Measurements from ENCODE around the gene PLEKHA6.

The PLEKHA6 gene

GRCh38 chr1:204211046-204211445 is 148.7 kb downstream of the PLEKHA6 start:
- H3K27ac ChIP-seq (ENCODE audit: low read depth, low read length), result no peak overlapping the region

GRCh38 chr1:204207136-204207616 is 152.6 kb downstream of the PLEKHA6 start:
- peaks cover 21% of the 10 kb centered on the region; the same call in 1 of the 2 replicates for H3K27me3 ChIP-seq (ENCODE audit: control insufficient read depth, low read length)
- no peak overlapping the region for H3K27ac ChIP-seq (ENCODE audit: low read depth, low read length)
- H3F3A ChIP-seq (ENCODE audit: control insufficient read depth, insufficient read depth), result no peaks in the 10 kb centered on the region
- no peaks in the 10 kb centered on the region for H3K79me2 ChIP-seq (ENCODE audit: control insufficient read depth, low read length)
- H4K20me1 ChIP-seq (ENCODE audit: control insufficient read depth, insufficient read depth, low read depth, low read length), result no peaks in the 10 kb centered on the region
- no peaks in the 10 kb centered on the region for H3K9me2 ChIP-seq (replicated peaks; ENCODE audit: control insufficient read depth, low read length)
- no peaks in the 10 kb centered on the region for H3K9me3 ChIP-seq (ENCODE audit: control insufficient read depth, insufficient read depth, low read length)
- no peak overlapping the region for H3K4me2 ChIP-seq (ENCODE audit: low read length)
- H3K4me3 ChIP-seq (ENCODE audit: low read length), result no peak overlapping the region
- TF ChIP-seq CTCF (IDR thresholded peaks at IDR 0.05; ENCODE audit: low read depth, low read length, poor library complexity, severe bottlenecking) (peak; percentile 92), EZH2phosphoT487 (IDR thresholded peaks at IDR 0.05; ENCODE audit: borderline replicate concordance, low read length) (no peak)
- no peaks in the 10 kb centered on the region for H3K4me1 ChIP-seq (ENCODE audit: control insufficient read depth, low read length)
- no peaks in the 10 kb centered on the region for H3K36me3 ChIP-seq (ENCODE audit: control insufficient read depth, low read length)

More at GRCh38 chr1:204211046-204211445, 148.7 kb downstream of the PLEKHA6 start:
- Histone ChIP-seq H4K20me1 (ENCODE audit: control insufficient read depth, insufficient read depth, low read depth, low read length) (no peaks in the 10 kb centered on the region), H3K9me3 (ENCODE audit: control insufficient read depth, insufficient read depth, low read length) (no peaks in the 10 kb centered on the region), H3K4me2 (ENCODE audit: low read length) (no peak overlapping the region), H3K27me3 (ENCODE audit: control insufficient read depth, low read length) (peaks cover 11% of the 10 kb centered on the region; the same call in 1 of the 2 replicates), H3K4me1 (ENCODE audit: control insufficient read depth, low read length) (no peaks in the 10 kb centered on the region), H3K9me2 (replicated peaks; ENCODE audit: control insufficient read depth, low read length) (no peaks in the 10 kb centered on the region), H3K4me3 (ENCODE audit: low read length) (no peak overlapping the region), H3K79me2 (ENCODE audit: control insufficient read depth, low read length) (no peaks in the 10 kb centered on the region), H3K36me3 (ENCODE audit: control insufficient read depth, low read length) (no peaks in the 10 kb centered on the region), H3F3A (ENCODE audit: control insufficient read depth, insufficient read depth) (no peaks in the 10 kb centered on the region)
- no peak for TF ChIP-seq CTCF (IDR thresholded peaks at IDR 0.05; ENCODE audit: low read depth, low read length, poor library complexity, severe bottlenecking)

DNA sequence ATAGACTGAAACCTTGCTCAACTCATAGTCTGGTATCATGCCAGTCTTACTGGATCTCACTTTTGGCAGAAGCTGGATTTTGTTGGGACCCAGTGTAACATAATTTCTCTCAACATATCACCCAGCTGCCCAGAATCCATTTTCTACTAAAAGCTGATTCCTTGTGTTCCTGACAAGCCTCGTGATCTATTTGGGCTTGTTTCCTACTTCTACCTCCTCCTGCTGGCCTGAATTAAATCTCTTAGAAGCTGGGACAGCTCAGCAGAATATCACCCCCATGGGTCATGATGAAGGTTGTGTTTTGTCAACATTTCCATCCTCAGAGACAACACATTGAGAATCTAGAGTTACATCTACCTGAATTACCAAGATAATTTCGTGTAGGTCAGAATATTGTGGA is 153.6 kb downstream of the PLEKHA6 start:
- Histone ChIP-seq H3K4me2 (ENCODE audit: low read length) (no peak overlapping the region), H3K36me3 (ENCODE audit: control insufficient read depth, low read length) (no peaks in the 10 kb centered on the region)

More for the DNA sequence above, 153.6 kb downstream of the PLEKHA6 start:
- Histone ChIP-seq H3K4me3 (ENCODE audit: low read length) (no peak overlapping the region), H3K27me3 (ENCODE audit: control insufficient read depth, low read length) (peaks cover 21% of the 10 kb centered on the region; the same call in 1 of the 2 replicates), H3K9me3 (ENCODE audit: control insufficient read depth, insufficient read depth, low read length) (no peaks in the 10 kb centered on the region), H3K9me2 (replicated peaks; ENCODE audit: control insufficient read depth, low read length) (no peaks in the 10 kb centered on the region), H3F3A (ENCODE audit: control insufficient read depth, insufficient read depth) (no peaks in the 10 kb centered on the region), H3K27ac (ENCODE audit: low read depth, low read length) (no peak overlapping the region), H3K4me1 (ENCODE audit: control insufficient read depth, low read length) (no peaks in the 10 kb centered on the region), H3K79me2 (ENCODE audit: control insufficient read depth, low read length) (no peaks in the 10 kb centered on the region), H4K20me1 (ENCODE audit: control insufficient read depth, insufficient read depth, low read depth, low read length) (no peaks in the 10 kb centered on the region)
- no peak for TF ChIP-seq CTCF (IDR thresholded peaks at IDR 0.05; ENCODE audit: low read depth, low read length, poor library complexity, severe bottlenecking)
- no peak for TF ChIP-seq EZH2phosphoT487 (IDR thresholded peaks at IDR 0.05; ENCODE audit: borderline replicate concordance, low read length)

All from DOHH2 (cell line).